Amygdala (tissue), 56 donors: ENCODE measurements around the gene LDLRAD3.

Experiments used
- DNase-seq, 56 donors: peaks; one replicate each; lab custom pipeline; 2025; lab: John Stamatoyannopoulos, UW

The LDLRAD3 gene

GRCh38 chr11:36216061-36216615 lies 272.3 kb downstream of the LDLRAD3 start:
- no peak for DNase-seq

- DNase-seq: no peak
Observed at GRCh38 chr11:36218283-36218921, 274.5 kb downstream of the LDLRAD3 start.

- DNase-seq: no peak
Observed at GRCh38 chr11:36219996-36220395, 276.1 kb downstream of the LDLRAD3 start.

GRCh38 chr11:36222831-36223635 lies 279.2 kb downstream of the LDLRAD3 start:
- no peak for DNase-seq

GRCh38 chr11:36224209-36224882 lies 280.5 kb downstream of the LDLRAD3 start:
- DNase-seq: no peak

GRCh38 chr11:36227044-36227443 lies 283.2 kb downstream of the LDLRAD3 start:
- DNase-seq: no peak

GRCh38 chr11:36228689-36229088 lies 284.8 kb downstream of the LDLRAD3 start:
- no peak for DNase-seq

GRCh38 chr11:36229091-36229705 lies 285.3 kb downstream of the LDLRAD3 start:
- DNase-seq: no peak

GRCh38 chr11:36230779-36231699 lies 287.2 kb downstream of the LDLRAD3 start:
- no peak for DNase-seq

GRCh38 chr11:36233204-36233603 lies 289.3 kb downstream of the LDLRAD3 start:
- no peak for DNase-seq

- no peak for DNase-seq
Observed at GRCh38 chr11:36234825-36235224, 291.0 kb downstream of the LDLRAD3 start.

- DNase-seq: no peak
Observed at GRCh38 chr11:36235750-36236149, 291.9 kb downstream of the LDLRAD3 start.

GRCh38 chr11:36237391-36237790 lies 293.5 kb downstream of the LDLRAD3 start:
- no peak for DNase-seq

GRCh38 chr11:36238036-36238631 lies 294.3 kb downstream of the LDLRAD3 start:
- no peak for DNase-seq

- DNase-seq: no peak
Observed at GRCh38 chr11:36238881-36239280, 295.0 kb downstream of the LDLRAD3 start.

GRCh38 chr11:36239636-36240035 lies 295.8 kb downstream of the LDLRAD3 start:
- peak in 9 of 56 donors; percentile 7 to 41 (median 22) for DNase-seq

- no peak for DNase-seq
Observed at GRCh38 chr11:36240173-36240572, 296.3 kb downstream of the LDLRAD3 start.

- DNase-seq: no peak
Observed at GRCh38 chr11:36240801-36241200, 296.9 kb downstream of the LDLRAD3 start.

- no peak for DNase-seq
Observed at GRCh38 chr11:36241497-36241896, 297.6 kb downstream of the LDLRAD3 start.
